Measurements from ENCODE around the gene MRPS27. TPM values are rescaled to one million over a fixed set of nuclear protein-coding genes. Genes with fewer than 3 reads are reported as not detected.

MRPS27 gene
- total and polyA plus RNA-seq, 2 of the 4 experiments (the other 2 are of a cell fraction), result 46.9 to 90.5 TPM

DNA sequence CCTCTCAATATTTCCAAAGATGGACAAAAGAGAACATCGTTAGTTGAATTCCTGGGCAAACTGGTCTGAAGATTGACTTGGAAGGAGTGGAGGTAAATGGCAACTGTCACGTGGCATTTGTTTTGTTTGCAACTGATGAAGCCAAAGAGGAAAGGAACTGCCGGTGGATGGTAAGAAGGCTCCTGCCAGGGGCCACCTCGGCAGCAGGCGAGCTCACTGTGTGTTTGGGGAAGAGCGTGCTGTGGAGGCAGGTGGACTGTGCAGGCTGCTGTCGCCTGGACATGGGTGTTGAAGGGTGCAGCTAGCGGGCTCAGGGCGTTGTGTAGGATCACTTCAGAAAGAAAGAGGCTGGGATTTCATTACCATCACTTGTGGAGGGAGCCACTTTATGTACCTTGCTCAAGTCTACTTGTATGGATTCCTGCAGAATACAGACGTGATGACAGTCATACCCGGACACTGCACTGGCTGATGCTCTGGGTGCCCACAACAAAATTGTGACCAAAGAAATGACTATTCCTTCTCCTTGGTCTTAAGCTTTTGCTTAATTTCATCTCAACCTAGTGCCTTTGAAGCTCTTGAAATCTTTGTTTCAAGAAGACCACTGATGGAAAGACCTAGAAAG lies 140.1 kb downstream of the MRPS27 start:
- H3K9me3 ChIP-seq (ENCODE audit: control insufficient read depth, insufficient read depth, low read length), result no peaks in the 10 kb centered on the region
- H3K79me1 ChIP-seq (ENCODE audit: low read depth in 1 of 2, low read length in 2 of 2), result peaks cover 45 to 87% of the 10 kb centered on the region in 2 experiments
- ATAC-seq (ENCODE audit: low read depth), result no peak
- peaks cover 18% of the 10 kb centered on the region for H3K4me1 ChIP-seq (ENCODE audit: control insufficient read depth, insufficient read depth, low read length)
- intact Hi-C loops (cut with micrococcal nuclease), result no loop called here
- no peak overlapping the region for H3K4me3 ChIP-seq (ENCODE audit: insufficient read depth, low read depth, low read length)
- H4K91ac ChIP-seq (ENCODE audit: insufficient read depth, low read depth, low read length), result peak overlapping the region; percentile 95
- TF ChIP-seq, protein P1, sequence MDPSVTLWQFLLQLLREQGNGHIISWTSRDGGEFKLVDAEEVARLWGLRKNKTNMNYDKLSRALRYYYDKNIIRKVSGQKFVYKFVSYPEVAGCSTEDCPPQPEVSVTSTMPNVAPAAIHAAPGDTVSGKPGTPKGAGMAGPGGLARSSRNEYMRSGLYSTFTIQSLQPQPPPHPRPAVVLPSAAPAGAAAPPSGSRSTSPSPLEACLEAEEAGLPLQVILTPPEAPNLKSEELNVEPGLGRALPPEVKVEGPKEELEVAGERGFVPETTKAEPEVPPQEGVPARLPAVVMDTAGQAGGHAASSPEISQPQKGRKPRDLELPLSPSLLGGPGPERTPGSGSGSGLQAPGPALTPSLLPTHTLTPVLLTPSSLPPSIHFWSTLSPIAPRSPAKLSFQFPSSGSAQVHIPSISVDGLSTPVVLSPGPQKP (IDR thresholded peaks at IDR 0.05; ENCODE audit: borderline replicate concordance, low read depth, low read length), result no peak
- TF ChIP-seq FOS (IDR thresholded peaks at IDR 0.05; ENCODE audit: low read depth, low read length) (no peak), CHD1 (IDR thresholded peaks at IDR 0.05; ENCODE audit: low read depth, low read length) (no peak), POLR2A (IDR thresholded peaks at IDR 0.05; ENCODE audit: low read depth, low read length) (no peak), SMC3 (IDR thresholded peaks at IDR 0.05; ENCODE audit: low read depth, low read length) (no peak), MAZ (IDR thresholded peaks at IDR 0.05; ENCODE audit: borderline replicate concordance, low read depth, low read length) (no peak), NFE2L2 (IDR thresholded peaks at IDR 0.05; ENCODE audit: low read depth, low read length) (no peak), MXI1 (IDR thresholded peaks at IDR 0.05; ENCODE audit: borderline replicate concordance, low read depth, low read length) (no peak), MAFK (IDR thresholded peaks at IDR 0.05; ENCODE audit: low read depth, low read length) (no peak), CEBPB (IDR thresholded peaks at IDR 0.05; ENCODE audit: low read depth, low read length) (no peak), BHLHE40 (IDR thresholded peaks at IDR 0.05; ENCODE audit: low read depth, low read length) (no peak), RFX5 (IDR thresholded peaks at IDR 0.05; ENCODE audit: low read depth, low read length) (no peak), CTCF (conservative IDR thresholded peaks at IDR 0.05; ENCODE audit: low read depth, low read length) (no peak)
- TF ChIP-seq, protein P2, sequence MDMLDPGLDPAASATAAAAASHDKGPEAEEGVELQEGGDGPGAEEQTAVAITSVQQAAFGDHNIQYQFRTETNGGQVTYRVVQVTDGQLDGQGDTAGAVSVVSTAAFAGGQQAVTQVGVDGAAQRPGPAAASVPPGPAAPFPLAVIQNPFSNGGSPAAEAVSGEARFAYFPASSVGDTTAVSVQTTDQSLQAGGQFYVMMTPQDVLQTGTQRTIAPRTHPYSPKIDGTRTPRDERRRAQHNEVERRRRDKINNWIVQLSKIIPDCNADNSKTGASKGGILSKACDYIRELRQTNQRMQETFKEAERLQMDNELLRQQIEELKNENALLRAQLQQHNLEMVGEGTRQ (IDR thresholded peaks at IDR 0.05; ENCODE audit: low read depth, low read length), result no peak
- peak overlapping the region; percentile 60 for H2AFZ ChIP-seq (replicated peaks; ENCODE audit: low read length, poor library complexity)
- CTCF ChIA-PET, result no interaction called here
- dilution Hi-C loops (cut with HindIII; ENCODE audit: low sequenced_read_pairs, unreplicated experiment), result no loop called here
- H4K8ac ChIP-seq (ENCODE audit: low read depth in 2 of 2, low read length in 2 of 2), result peak overlapping the region in 1 of 2 experiments; percentile 71; a peak in 3 of 4 replicates
- H2BK120ac ChIP-seq (ENCODE audit: low read depth, low read length), result peak overlapping the region; percentile 94
- H3K4me2 ChIP-seq (ENCODE audit: low read depth, low read length), result peak overlapping the region; percentile 62
- WGBS, 2 experiments (ENCODE audit: extremely low coverage in 2 of 2, insufficient read length in 1 of 2), result 63% methylated on average over 2 of the region's 11 CpGs; no CpG with 5 or more reads in 1 of the 2 experiments
- H2AK5ac ChIP-seq (ENCODE audit: low read depth, low read length), result peak overlapping the region; percentile 94
- 0 out of 2 replicates have a peak overlapping the region, but pooled peaks have one; percentile 6 for H3K9ac ChIP-seq (ENCODE audit: low read depth, low read length)
- BruUV-seq (replicated peaks), result no TSS peak
- H3K36me3 ChIP-seq (ENCODE audit: control insufficient read depth, insufficient read depth, low read length), result peaks cover 26% of the 10 kb centered on the region
- H2AK9ac ChIP-seq (replicated peaks; ENCODE audit: low read depth, low read length, poor library complexity), result peak overlapping the region; percentile 68
- H3K27me3 ChIP-seq (ENCODE audit: control insufficient read depth, insufficient read depth, low read length), result no peaks in the 10 kb centered on the region
- peak overlapping the region; percentile 53 for H2BK5ac ChIP-seq (ENCODE audit: low read depth, low read length, poor library complexity, severe bottlenecking)
- H4K5ac ChIP-seq (ENCODE audit: low read depth, low read length), result peak overlapping the region; percentile 76
- H3K4ac ChIP-seq (ENCODE audit: low read depth, low read length), result peak overlapping the region; percentile 90
- peak overlapping the region; percentile 79; the same call in 2 of the 3 replicates for H2BK15ac ChIP-seq (ENCODE audit: low read depth, low read length)
- peak overlapping the region; percentile 68; the same call in 1 of the 2 replicates for H3K27ac ChIP-seq (ENCODE audit: insufficient read depth, low read length)
- H3K18ac ChIP-seq (ENCODE audit: low read depth, low read length), result peak overlapping the region; percentile 55
- peaks cover 30% of the 10 kb centered on the region for H3K9me1 ChIP-seq (ENCODE audit: insufficient read depth, low read length)
- in situ Hi-C loops (cut with MboI; ENCODE audit: low sequenced_read_pairs), result no loop called here
- H2BK20ac ChIP-seq (ENCODE audit: low read depth, low read length), result peak overlapping the region; percentile 88
- H4K20me1 ChIP-seq (ENCODE audit: insufficient read depth, low read length), result 0 out of 2 replicates have a peak, but pooled peaks cover 4% of the 10 kb centered on the region
- no peak for DNase-seq
- H3K14ac ChIP-seq (replicated peaks; ENCODE audit: low read depth, low read length), result peak overlapping the region; percentile 86
- peak overlapping the region; percentile 80; the same call in 1 of the 2 replicates for H3K56ac ChIP-seq (ENCODE audit: extremely low read depth, insufficient read depth, low read length)
- POLR2A ChIA-PET (ENCODE audit: unreplicated experiment), result no interaction called here
- peak overlapping the region; percentile 85 for H3K23ac ChIP-seq (ENCODE audit: low read depth, low read length)
